Mucosa of descending colon (tissue), 3 donors: ENCODE data around the gene NECTIN2. TPM values are rescaled to one million over a fixed set of nuclear protein-coding genes. Genes with fewer than 3 reads are reported as not detected.

Experiments used
- ATAC-seq: fragments of 200-7000 bp; cut with Tn5 transposase; one replicate; pipeline ENCODE4 v1.9.1; 2020; ENCODE audit warnings: mild to moderate bottlenecking, moderate library complexity
- DNase-seq, 3 donors: peaks; one replicate each; pipeline ENCODE4 v3.0.0-alpha.2; 2020
- H3K36me3 ChIP-seq: fragments of 200-600 bp; one replicate; pipeline ENCODE4 v1.8.0; 2021; ENCODE audit warnings: low read depth, mild to moderate bottlenecking
- H3K4me1 ChIP-seq: fragments of 200-600 bp; one replicate; pipeline ENCODE4 v1.8.0; 2021; ENCODE audit warnings: low read depth, mild to moderate bottlenecking
- H3K4me3 ChIP-seq: fragments of 200-600 bp; one replicate; pipeline ENCODE4 v1.8.0; 2021; ENCODE audit warnings: mild to moderate bottlenecking
- H3K9me3 ChIP-seq: fragments of 200-600 bp; one replicate; pipeline ENCODE4 v1.8.0; 2021; ENCODE audit warnings: mild to moderate bottlenecking
- intact Hi-C, 2 donors: fragments of 100-400 bp; cut with DNase I in 1 of 2; cut with micrococcal nuclease in 1 of 2; formaldehyde crosslinking; loops; one replicate each; pipeline versions ENCODE4 v1.11.0 to v1.11.1; 2022; cut with DNase I, micrococcal nuclease
- total RNA-seq, 3 donors: library from RNA; stranded (reverse); fragmentation: NEBNext Ultra II Directional in 2 of 3; extraction: Animal tissue kit (Norgen Biotek cat#: 25700) in 2 of 3; gene quantifications; one replicate each; pipeline versions ENCODE4 v1.2.1 to v1.2.4, GENCODE V29; 2021 to 2023
- TF ChIP-seq, protein P1 (sequence below): fragments of 200-600 bp; IDR thresholded peaks from one replicate; pipeline ENCODE4 v1.8.0; 2022; ENCODE audit warnings: antibody characterized with exemption, mild to moderate bottlenecking
- donor health status: DM: no; HTN: no; CAD: no; lungs with moderate emphysema.
- donor health status: DM: no; HTN: no; CAD: no.
- donor health status: DM: no; HTN: yes; CAD: no.

The NECTIN2 gene
- total RNA-seq, 3 donors from 2014 or later = 65.3 to 109 (median 98.8) TPM

DNA sequence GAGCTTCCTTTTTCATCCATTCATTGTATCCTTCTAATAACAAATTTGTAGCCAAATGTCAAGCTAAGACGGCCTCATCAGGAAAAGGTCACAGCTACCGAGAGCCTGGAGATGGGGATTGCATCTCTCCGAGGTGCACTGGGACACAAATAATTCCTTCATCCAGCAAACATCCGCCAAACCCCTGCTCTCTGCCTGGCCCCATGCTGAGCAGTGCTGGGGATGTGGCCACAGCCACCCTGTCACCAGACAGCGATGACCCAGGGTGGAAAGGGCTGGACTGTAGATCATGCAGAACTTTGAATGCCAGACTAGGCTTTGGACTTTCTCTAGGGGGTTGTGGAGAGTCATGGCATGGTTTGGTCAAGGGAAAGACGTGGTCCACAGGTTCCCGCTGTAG, 46.8 kb downstream of the NECTIN2 start:
- Histone ChIP-seq H3K36me3 (peaks cover 8% of the 10 kb centered on the region), H3K4me3 (no peak overlapping the region), H3K9me3 (no peaks in the 10 kb centered on the region), H3K4me1 (peaks cover 15% of the 10 kb centered on the region)
- ATAC-seq = no peak
- DNase-seq = no peak
- TF ChIP-seq, protein P1, sequence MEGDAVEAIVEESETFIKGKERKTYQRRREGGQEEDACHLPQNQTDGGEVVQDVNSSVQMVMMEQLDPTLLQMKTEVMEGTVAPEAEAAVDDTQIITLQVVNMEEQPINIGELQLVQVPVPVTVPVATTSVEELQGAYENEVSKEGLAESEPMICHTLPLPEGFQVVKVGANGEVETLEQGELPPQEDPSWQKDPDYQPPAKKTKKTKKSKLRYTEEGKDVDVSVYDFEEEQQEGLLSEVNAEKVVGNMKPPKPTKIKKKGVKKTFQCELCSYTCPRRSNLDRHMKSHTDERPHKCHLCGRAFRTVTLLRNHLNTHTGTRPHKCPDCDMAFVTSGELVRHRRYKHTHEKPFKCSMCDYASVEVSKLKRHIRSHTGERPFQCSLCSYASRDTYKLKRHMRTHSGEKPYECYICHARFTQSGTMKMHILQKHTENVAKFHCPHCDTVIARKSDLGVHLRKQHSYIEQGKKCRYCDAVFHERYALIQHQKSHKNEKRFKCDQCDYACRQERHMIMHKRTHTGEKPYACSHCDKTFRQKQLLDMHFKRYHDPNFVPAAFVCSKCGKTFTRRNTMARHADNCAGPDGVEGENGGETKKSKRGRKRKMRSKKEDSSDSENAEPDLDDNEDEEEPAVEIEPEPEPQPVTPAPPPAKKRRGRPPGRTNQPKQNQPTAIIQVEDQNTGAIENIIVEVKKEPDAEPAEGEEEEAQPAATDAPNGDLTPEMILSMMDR = no peak
- intact Hi-C loops = no loop called here

DNA sequence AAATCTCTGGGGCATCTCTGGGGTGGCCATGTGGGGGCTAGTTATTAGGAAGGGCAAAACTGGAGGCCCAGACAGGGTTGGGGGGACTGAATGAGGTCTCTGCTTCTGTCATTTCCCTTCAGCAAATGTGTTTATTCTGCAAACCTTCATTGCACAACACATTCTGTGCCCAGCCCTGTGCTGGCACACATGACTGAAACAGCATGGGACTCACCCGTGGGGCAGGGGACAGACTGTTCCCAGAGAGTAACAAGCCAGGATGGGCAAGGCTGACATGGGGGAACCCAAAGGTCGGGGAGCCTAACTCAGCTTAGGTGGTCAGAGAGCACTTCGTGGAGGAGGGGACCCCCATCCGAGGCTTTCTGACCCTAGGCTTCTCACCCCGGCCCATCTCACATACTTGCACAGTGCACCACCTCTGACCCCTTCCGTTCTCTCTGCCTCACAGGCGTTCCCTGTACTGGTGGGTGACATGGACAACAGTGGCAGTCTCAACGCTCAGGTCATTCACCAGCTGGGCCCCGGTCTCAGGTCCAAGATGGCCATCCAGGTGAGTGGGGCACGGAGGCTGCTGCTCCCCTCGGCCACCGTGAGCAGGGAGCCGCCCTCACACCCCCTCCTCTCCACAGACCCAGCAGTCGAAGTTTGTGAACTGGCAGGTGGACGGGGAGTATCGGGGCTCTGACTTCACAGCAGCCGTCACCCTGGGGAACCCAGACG, 47.4 kb downstream of the NECTIN2 start:
- TF ChIP-seq, protein P1 = no peak
- Histone ChIP-seq H3K36me3 (peaks cover 8% of the 10 kb centered on the region), H3K4me3 (no peak overlapping the region), H3K4me1 (peaks cover 15% of the 10 kb centered on the region), H3K9me3 (no peaks in the 10 kb centered on the region)
- ATAC-seq = no peak
- no peak for DNase-seq
- intact Hi-C loops = no loop called here

DNA sequence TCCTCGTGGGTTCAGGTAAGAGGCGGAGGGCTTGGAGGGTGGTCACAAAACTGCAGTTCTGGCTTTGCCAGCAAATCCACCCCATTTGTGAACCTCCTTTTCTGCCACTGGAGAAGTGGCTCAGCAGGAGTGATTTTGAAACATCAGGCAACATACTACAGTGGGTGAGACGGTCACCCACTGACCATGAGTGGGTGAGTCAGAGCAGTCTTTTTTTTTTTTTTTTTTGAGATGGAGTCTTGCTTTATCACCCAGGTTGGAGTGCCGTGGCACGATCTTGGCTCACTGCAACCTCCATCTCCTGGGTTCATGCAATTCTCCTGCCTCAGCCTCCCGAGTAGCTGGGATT, 47.9 kb downstream of the NECTIN2 start:
- Histone ChIP-seq H3K4me1 (peaks cover 15% of the 10 kb centered on the region), H3K9me3 (no peaks in the 10 kb centered on the region), H3K4me3 (no peak overlapping the region), H3K36me3 (peaks cover 8% of the 10 kb centered on the region)
- TF ChIP-seq, protein P1 = no peak
- DNase-seq (no peak), ATAC-seq (no peak)
- intact Hi-C loops = no loop called here

DNA sequence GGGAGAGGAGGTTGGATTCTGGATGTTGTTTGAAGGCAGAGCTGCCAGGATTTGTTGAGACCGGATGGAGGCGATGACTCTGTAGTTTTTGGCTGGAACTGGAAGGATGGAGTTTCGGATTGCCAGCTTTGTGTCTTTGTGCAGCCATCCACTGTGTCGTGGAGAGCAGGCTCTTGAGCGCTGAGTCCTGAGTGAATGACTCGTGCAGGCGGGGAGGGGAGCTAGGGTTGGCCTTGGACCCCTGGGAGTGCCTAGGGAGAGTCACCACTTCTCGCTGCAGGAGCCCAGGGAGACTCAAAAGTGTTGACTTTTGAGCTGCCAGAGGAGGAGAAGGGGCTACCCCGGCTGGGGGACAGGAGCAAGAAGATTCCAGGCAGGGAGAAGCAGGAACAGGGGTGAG, 48.8 kb downstream of the NECTIN2 start:
- ATAC-seq (no peak), DNase-seq (no peak)
- intact Hi-C loops = no loop called here
- Histone ChIP-seq H3K4me3 (no peak overlapping the region), H3K4me1 (peaks cover 11% of the 10 kb centered on the region), H3K9me3 (no peaks in the 10 kb centered on the region), H3K36me3 (peaks cover 8% of the 10 kb centered on the region)
- TF ChIP-seq, protein P1 = no peak

DNA sequence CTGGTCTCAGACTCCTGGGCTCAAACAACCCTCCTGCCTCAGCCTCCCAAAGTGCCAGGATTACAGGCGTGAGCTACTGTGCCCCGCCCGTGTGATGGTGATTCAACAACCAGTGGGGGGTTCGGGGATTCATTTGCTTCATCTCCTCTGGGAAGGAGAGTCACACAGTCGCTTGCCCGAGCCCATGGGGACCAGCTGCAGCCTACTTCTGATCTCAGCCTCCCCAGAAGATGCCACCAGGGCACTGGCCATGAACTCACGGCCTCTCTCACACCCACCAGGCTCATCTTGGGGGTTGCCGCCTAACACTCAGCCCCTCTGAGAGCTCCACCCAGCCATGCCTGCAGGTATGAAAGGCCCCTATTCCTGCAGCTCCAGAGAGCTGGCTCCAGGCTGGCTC, 51.7 kb downstream of the NECTIN2 start:
- Histone ChIP-seq H3K4me1 (no peaks in the 10 kb centered on the region), H3K36me3 (no peaks in the 10 kb centered on the region), H3K9me3 (no peaks in the 10 kb centered on the region), H3K4me3 (no peak overlapping the region)
- TF ChIP-seq, protein P1 = no peak
- ATAC-seq = no peak
- intact Hi-C loops = no loop called here
- DNase-seq = no peak
